Coronary artery (tissue), 2 donors: ENCODE results near the gene OOSP3.

Experiments used
- DNase-seq: peaks from one replicate; pipeline ENCODE4 v3.0.0-alpha.2; 2017; ENCODE audit warnings: low spot score
- H3K27ac ChIP-seq, 2 donors: fragments of 200-600 bp; sonication (generic); one replicate each; pipeline ENCODE4 v1.5.1; 2016 to 2019
- H3K4me3 ChIP-seq: fragments of 200-600 bp; sonication (generic); 2 replicates; pipeline ENCODE4 v1.5.1; 2016; ENCODE audit warnings: mild to moderate bottlenecking, moderate library complexity
- CTCF ChIP-seq: fragments of 200-600 bp; sonication (generic); IDR thresholded peaks from one replicate; pipeline ENCODE4 v1.5.1; 2019; ENCODE audit warnings: antibody characterized with exemption

The OOSP3 gene

GRCh38 chr11:59859673-59860072 is 18.9 kb upstream of the OOSP3 start:
- Histone ChIP-seq H3K27ac (no peak overlapping the region), H3K4me3 (no peak overlapping the region)
- no peak for DNase-seq
- TF ChIP-seq CTCF: no peak

GRCh38 chr11:59862252-59862651 is 16.3 kb upstream of the OOSP3 start:
- TF ChIP-seq CTCF: no peak
- no peak overlapping the region for H3K4me3 ChIP-seq
- H3K27ac ChIP-seq: no peak overlapping the region
- no peak for DNase-seq

- no peak overlapping the region for H3K27ac ChIP-seq
- no peak for TF ChIP-seq CTCF
- no peak for DNase-seq
Observed at GRCh38 chr11:59865031-59865430, 13.6 kb upstream of the OOSP3 start.

GRCh38 chr11:59866397-59866796 is 12.2 kb upstream of the OOSP3 start, which contains the start of gene TCN1:
Gene TCN1, minus strand, starts transcription at chr11:59866487. Its CDS starts 17 bp downstream, at chr11:59866470.
- H3K27ac ChIP-seq: no peak within 1 kb of the TSS
- H3K4me3 ChIP-seq: no peak within 1 kb of the TSS
- TF ChIP-seq CTCF: no peak
- no peak for DNase-seq

More at GRCh38 chr11:59865031-59865430, 13.6 kb upstream of the OOSP3 start:
- H3K4me3 ChIP-seq: no peak overlapping the region

GRCh38 chr11:59866836-59867235 is 11.7 kb upstream of the OOSP3 start:
- DNase-seq: no peak
- TF ChIP-seq CTCF: no peak
- Histone ChIP-seq H3K4me3 (no peak overlapping the region), H3K27ac (no peak overlapping the region)

- no peak overlapping the region for H3K27ac ChIP-seq
- H3K4me3 ChIP-seq: no peak overlapping the region
- no peak for TF ChIP-seq CTCF
- DNase-seq: no peak
Observed at GRCh38 chr11:59867946-59868345, 10.6 kb upstream of the OOSP3 start.

- TF ChIP-seq CTCF: no peak
- no peak overlapping the region for H3K27ac ChIP-seq
- no peak overlapping the region for H3K4me3 ChIP-seq
Observed at GRCh38 chr11:59872076-59872475, 6.5 kb upstream of the OOSP3 start.

More at GRCh38 chr11:59872076-59872475, 6.5 kb upstream of the OOSP3 start:
- DNase-seq: no peak
